HCT116 (cell line): ENCODE data around the gene ALG1.
"Not testable (repeated sequence)": the region's sequence is repeated elsewhere in the genome, so short reads cannot be mapped to it uniquely, and the experiment has no call there.

Experiments used
- CTCF ChIP-seq, 3 experiments: fragments of 200-600 bp in 1 of 3; sonication (generic) in 1 of 3; IDR thresholded peaks in 2 of 3; conservative IDR thresholded peaks in 1 of 3; 2 replicates each; pipeline ENCODE4 v1.5.1; 2012 to 2017; ENCODE audit warnings: low read depth in 2 of 3, low read length in 2 of 3, antibody characterized with exemption in 1 of 3, borderline replicate concordance in 1 of 3, control low read depth in 1 of 3, mild to moderate bottlenecking in 1 of 3, mixed read lengths in 1 of 3, mixed run types in 1 of 3, moderate library complexity in 1 of 3; ENCODE audit not compliant: insufficient read depth in 1 of 3
- EZH2phosphoT487 ChIP-seq: fragments of 200-600 bp; IDR thresholded peaks from 2 replicates; pipeline ENCODE4 v1.6.1; 2018; ENCODE audit warnings: antibody characterized with exemption, borderline replicate concordance
- FOSL1 ChIP-seq: IDR thresholded peaks from 2 replicates; pipeline ENCODE4 v1.6.1; 2012; ENCODE audit warnings: low read depth
- MAX ChIP-seq: IDR thresholded peaks from 2 replicates; pipeline ENCODE4 v1.6.1; 2012
- POLR2A ChIP-seq: IDR thresholded peaks from 2 replicates; pipeline ENCODE4 v1.7.0; 2011; ENCODE audit warnings: borderline replicate concordance; ENCODE audit not compliant: insufficient read depth, insufficient read length; ENCODE audit errors: extremely low read depth
- POLR2AphosphoS5 ChIP-seq: IDR thresholded peaks from 2 replicates; pipeline ENCODE4 v1.6.1; 2011; ENCODE audit warnings: mild to moderate bottlenecking, low read depth, low read length, moderate library complexity
- RAD21 ChIP-seq: IDR thresholded peaks from 2 replicates; pipeline ENCODE4 v1.6.1; 2012; ENCODE audit warnings: low read depth, mild to moderate bottlenecking
- YY1 ChIP-seq: IDR thresholded peaks from 2 replicates; pipeline ENCODE4 v1.6.1; 2011; ENCODE audit warnings: low read length, low read depth, moderate library complexity, mild to moderate bottlenecking; ENCODE audit not compliant: insufficient replicate concordance; ENCODE audit errors: extremely low read depth
- ZNF274 ChIP-seq: fragments of 200-500 bp; sonication (Bioruptor generic); IDR thresholded peaks from 2 replicates; pipeline ENCODE4 v1.6.1; 2014; ENCODE audit warnings: mild to moderate bottlenecking, low read depth, low read length, inconsistent platforms

GRCh38 chr16:5088086-5088790 lies 16.6 kb downstream of the ALG1 start:
- TF ChIP-seq ZNF274; CTCF (IDR thresholded peaks at IDR 0.05 in 2 of 3, conservative IDR thresholded peaks at IDR 0.05 in 1 of 3; ENCODE audit: borderline replicate concordance in 1 of 3, insufficient read depth in 1 of 3, low read depth in 2 of 3, low read length in 2 of 3); RAD21; POLR2A; MAX; EZH2phosphoT487; FOSL1; YY1; POLR2AphosphoS5: not testable (repeated sequence)
